Mesenchymal stem cell (in vitro differentiated cells and primary cell): ENCODE results near the gene YAF2.
A peak's percentile ranks its signal among the peaks of the same experiment; 100 is the strongest.

Source experiments
- DNase-seq: peaks from one replicate; pipeline ENCODE4 v3.0.0-alpha.2; 2013
- H2AFZ ChIP-seq: one replicate; pipeline ENCODE4 v1.6.1; 2013; ENCODE audit warnings: low read depth, mild to moderate bottlenecking, control low read depth, inconsistent platforms, low read length, moderate library complexity
- H2AK5ac ChIP-seq: 2 replicates; pipeline ENCODE4 v1.6.1; 2013; ENCODE audit warnings: low read length, moderate library complexity, mild to moderate bottlenecking, inconsistent platforms; ENCODE audit not compliant: severe bottlenecking
- H2BK120ac ChIP-seq: one replicate; pipeline ENCODE4 v1.6.1; 2013; ENCODE audit warnings: low read depth, mild to moderate bottlenecking, inconsistent platforms, low read length, moderate library complexity
- H2BK12ac ChIP-seq, 2 experiments: one replicate each; pipeline ENCODE4 v1.6.1; 2013; ENCODE audit warnings: inconsistent platforms in 2 of 2, low read length in 2 of 2, mild to moderate bottlenecking in 2 of 2, moderate library complexity in 2 of 2, control low read depth in 1 of 2
- H2BK15ac ChIP-seq: one replicate; pipeline ENCODE4 v1.6.1; 2013; ENCODE audit warnings: mild to moderate bottlenecking, low read depth, inconsistent platforms; ENCODE audit not compliant: poor library complexity, severe bottlenecking
- H2BK5ac ChIP-seq: 2 replicates; pipeline ENCODE4 v1.6.1; 2013; ENCODE audit warnings: low read depth, mild to moderate bottlenecking, low read length, control low read depth, inconsistent platforms; ENCODE audit not compliant: poor library complexity, severe bottlenecking
- H3K14ac ChIP-seq, 2 experiments: one replicate each; pipeline ENCODE4 v1.6.1; 2013; ENCODE audit warnings: inconsistent platforms in 2 of 2, low read length in 2 of 2, control low read depth in 1 of 2, mild to moderate bottlenecking in 1 of 2, moderate library complexity in 1 of 2
- H3K18ac ChIP-seq, 2 experiments: one replicate each; pipeline ENCODE4 v1.6.1; 2013; ENCODE audit warnings: inconsistent platforms in 2 of 2, low read length in 2 of 2, control low read depth in 1 of 2, low read depth in 1 of 2, mild to moderate bottlenecking in 1 of 2
- H3K23ac ChIP-seq, 2 experiments: one replicate each; pipeline ENCODE4 v1.6.1; 2013; ENCODE audit warnings: inconsistent platforms in 2 of 2, low read length in 2 of 2, mild to moderate bottlenecking in 2 of 2, moderate library complexity in 2 of 2, control low read depth in 1 of 2
- H3K27ac ChIP-seq: 2 replicates; pipeline ENCODE4 v1.5.1; 2013; ENCODE audit warnings: mild to moderate bottlenecking, moderate library complexity, low read length, control low read depth, inconsistent platforms; ENCODE audit not compliant: poor library complexity, severe bottlenecking
- H3K27me3 ChIP-seq, 2 experiments: 2 replicates each; pipeline versions ENCODE4 v1.6.1 to v1.7.0; 2013; ENCODE audit warnings: low read length in 2 of 2, mild to moderate bottlenecking in 2 of 2, moderate library complexity in 2 of 2, control low read depth in 1 of 2, inconsistent platforms in 1 of 2; ENCODE audit not compliant: control insufficient read depth in 1 of 2, insufficient read depth in 1 of 2
- H3K36me3 ChIP-seq, 2 experiments: 2 replicates each; pipeline versions ENCODE4 v1.6.1 to v1.7.0; 2013; ENCODE audit warnings: low read length in 2 of 2, control low read depth in 1 of 2, inconsistent platforms in 1 of 2, low read depth in 1 of 2, mild to moderate bottlenecking in 1 of 2; ENCODE audit not compliant: insufficient read depth in 2 of 2, control insufficient read depth in 1 of 2
- H3K4ac ChIP-seq, 2 experiments: one replicate each; pipeline ENCODE4 v1.6.1; 2013; ENCODE audit warnings: inconsistent platforms in 2 of 2, low read length in 2 of 2, mild to moderate bottlenecking in 2 of 2, moderate library complexity in 2 of 2, control low read depth in 1 of 2, low read depth in 1 of 2
- H3K4me1 ChIP-seq: 2 replicates; pipeline ENCODE4 v1.6.1; 2013; ENCODE audit warnings: low read depth, low read length, control low read depth; ENCODE audit not compliant: control insufficient read depth, insufficient read depth
- H3K4me2 ChIP-seq: 2 replicates; pipeline ENCODE4 v1.6.1; 2013; ENCODE audit warnings: low read length, mild to moderate bottlenecking, inconsistent platforms; ENCODE audit not compliant: poor library complexity, severe bottlenecking
- H3K4me3 ChIP-seq, 2 experiments: 2 replicates each; pipeline versions ENCODE4 v1.5.1 to v1.7.0; 2013; ENCODE audit warnings: low read length in 2 of 2, mild to moderate bottlenecking in 2 of 2, control low read depth in 1 of 2, low read depth in 1 of 2; ENCODE audit not compliant: insufficient read depth in 1 of 2
- H3K79me1 ChIP-seq: replicated peaks from 2 replicates; pipeline ENCODE4 v1.6.1; 2013; ENCODE audit warnings: mild to moderate bottlenecking, control low read depth, low read length, inconsistent platforms; ENCODE audit not compliant: poor library complexity, severe bottlenecking
- H3K9ac ChIP-seq: 2 replicates; pipeline ENCODE4 v1.7.0; 2013; ENCODE audit warnings: mild to moderate bottlenecking, low read length, moderate library complexity
- H3K9me3 ChIP-seq: 2 replicates; pipeline ENCODE4 v1.7.0; 2013; ENCODE audit warnings: mild to moderate bottlenecking, low read length; ENCODE audit not compliant: control insufficient read depth
- H4K8ac ChIP-seq: one replicate; pipeline ENCODE4 v1.6.1; 2013; ENCODE audit warnings: inconsistent platforms, mild to moderate bottlenecking, low read length, moderate library complexity
- H4K91ac ChIP-seq: one replicate; pipeline ENCODE4 v1.6.1; 2013; ENCODE audit warnings: mild to moderate bottlenecking, low read length, inconsistent platforms
- WGBS: methylation state at CpG from one replicate; pipeline ENCODE4 v1.1.7; 2013; ENCODE audit warnings: mixed read lengths; 5-methylcytosine and 5-hydroxymethylcytosine counted together

The YAF2 gene

GRCh38 chr12:42222724-42223123 lies 15.3 kb downstream of the YAF2 start:
- no peak overlapping the region for H3K4me2 ChIP-seq
- H3K4ac ChIP-seq, result no peak overlapping the region
- H2BK120ac ChIP-seq, result no peak overlapping the region
- no peak overlapping the region for H3K9ac ChIP-seq
- H3K36me3 ChIP-seq, result peaks cover 0 to 5% of the 10 kb centered on the region in 2 experiments
- no peak overlapping the region for H2AK5ac ChIP-seq
- no peaks in the 10 kb centered on the region for H3K9me3 ChIP-seq
- H3K23ac ChIP-seq, result no peak overlapping the region
- no peak overlapping the region for H3K27ac ChIP-seq
- no peak overlapping the region for H3K4me3 ChIP-seq
- no peak overlapping the region for H4K91ac ChIP-seq
- H4K8ac ChIP-seq, result no peak overlapping the region
- no peak overlapping the region for H3K18ac ChIP-seq
- H2BK12ac ChIP-seq, result no peak overlapping the region
- no peak overlapping the region for H2BK15ac ChIP-seq
- H3K14ac ChIP-seq, result no peak overlapping the region
- DNase-seq, result no peak
- H2BK5ac ChIP-seq, result no peak overlapping the region
- peaks cover 1% of the 10 kb centered on the region for H3K4me1 ChIP-seq
- H3K79me1 ChIP-seq, result peaks cover 6% of the 10 kb centered on the region
- H3K27me3 ChIP-seq, result no peaks in the 10 kb centered on the region
- WGBS, result 100% methylated on average over 1 of the region's 1 CpG
- H2AFZ ChIP-seq, result no peak overlapping the region

DNA sequence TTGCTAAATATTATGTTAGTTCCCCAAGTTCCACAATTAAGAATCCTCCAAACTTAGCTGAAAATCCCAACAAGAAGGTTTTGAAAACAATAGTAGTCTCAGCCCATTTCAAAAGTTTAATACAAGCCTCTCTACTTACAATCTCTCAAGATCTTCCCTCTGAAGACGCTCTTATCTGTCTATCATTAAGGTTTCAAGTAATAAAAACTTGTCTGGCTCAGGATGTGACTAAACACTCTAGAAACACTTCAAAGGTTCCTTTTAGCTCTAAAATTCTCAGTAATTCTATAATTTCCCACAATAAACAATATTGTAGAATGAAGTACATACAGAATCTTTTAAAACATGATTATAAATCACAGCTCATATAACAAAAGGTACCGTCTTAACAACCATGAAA lies 16.3 kb downstream of the YAF2 start:
- Histone ChIP-seq H3K27ac (no peak overlapping the region), H3K18ac (no peak overlapping the region), H2BK5ac (no peak overlapping the region), H3K79me1 (peaks cover 8% of the 10 kb centered on the region), H3K36me3 (peaks cover 0 to 5% of the 10 kb centered on the region in 2 experiments), H3K9ac (no peak overlapping the region), H3K14ac (no peak overlapping the region), H3K27me3 (no peaks in the 10 kb centered on the region), H4K91ac (no peak overlapping the region), H4K8ac (no peak overlapping the region), H3K4ac (no peak overlapping the region), H2BK12ac (no peak overlapping the region), H3K4me2 (no peak overlapping the region), H3K4me1 (peaks cover 1% of the 10 kb centered on the region), H3K4me3 (no peak overlapping the region), H3K23ac (no peak overlapping the region), H2AFZ (no peak overlapping the region), H2AK5ac (no peak overlapping the region), H2BK15ac (no peak overlapping the region), H3K9me3 (no peaks in the 10 kb centered on the region), H2BK120ac (no peak overlapping the region)
- DNase-seq, result no peak
- 20% methylated on average over 1 of the region's 2 CpGs for WGBS

- no peak overlapping the region for H4K91ac ChIP-seq
- no peak for DNase-seq
- H3K23ac ChIP-seq, result no peak overlapping the region
- H3K79me1 ChIP-seq, result peaks cover 8% of the 10 kb centered on the region
- no peak overlapping the region for H3K14ac ChIP-seq
- no peaks in the 10 kb centered on the region for H3K9me3 ChIP-seq
- H3K4me2 ChIP-seq, result no peak overlapping the region
- H2AK5ac ChIP-seq, result no peak overlapping the region
- H3K4me3 ChIP-seq, result no peak overlapping the region
- H2BK120ac ChIP-seq, result no peak overlapping the region
- no peaks in the 10 kb centered on the region for H3K36me3 ChIP-seq
- peak overlapping the region; percentile 51 for H3K27ac ChIP-seq
- H3K4ac ChIP-seq, result no peak overlapping the region
- H3K18ac ChIP-seq, result no peak overlapping the region
- H2BK5ac ChIP-seq, result no peak overlapping the region
- peak overlapping the region; percentile 9 for H3K9ac ChIP-seq
- H2BK15ac ChIP-seq, result no peak overlapping the region
- H4K8ac ChIP-seq, result no peak overlapping the region
- H2AFZ ChIP-seq, result no peak overlapping the region
- no peak overlapping the region for H2BK12ac ChIP-seq
- H3K27me3 ChIP-seq, result no peaks in the 10 kb centered on the region
- peaks cover 10% of the 10 kb centered on the region for H3K4me1 ChIP-seq
Measured at GRCh38 chr12:42217656-42218055, 20.4 kb downstream of the YAF2 start.

GRCh38 chr12:42216737-42217136 lies 21.3 kb downstream of the YAF2 start:
- Histone ChIP-seq H3K79me1 (peaks cover 8% of the 10 kb centered on the region), H3K9me3 (no peaks in the 10 kb centered on the region), H2AFZ (no peak overlapping the region), H3K27ac (no peak overlapping the region), H2BK12ac (no peak overlapping the region), H3K4me1 (peaks cover 10% of the 10 kb centered on the region), H2BK15ac (no peak overlapping the region), H3K23ac (no peak overlapping the region), H2BK120ac (no peak overlapping the region), H3K4me2 (no peak overlapping the region), H4K91ac (no peak overlapping the region), H3K14ac (no peak overlapping the region), H3K18ac (no peak overlapping the region), H4K8ac (no peak overlapping the region), H2BK5ac (no peak overlapping the region), H3K27me3 (no peaks in the 10 kb centered on the region), H2AK5ac (no peak overlapping the region), H3K9ac (no peak overlapping the region), H3K4me3 (no peak overlapping the region), H3K36me3 (no peaks in the 10 kb centered on the region), H3K4ac (no peak overlapping the region)
- DNase-seq, result no peak
- WGBS, result no CpG with 5 or more reads among the region's 1 CpG
